ENCODE results near the gene FRMD1.

GRCh38 chr6:168124158-168124557 lies 45.1 kb upstream of the FRMD1 start:
- TF ChIP-seq CTCF (IDR thresholded peaks at IDR 0.05) (no peak), POLR2A (IDR thresholded peaks at IDR 0.05) (no peak)
